Right lung (tissue), 5 donors: Measurements from ENCODE around the gene C16orf82. TPM values are rescaled to one million over a fixed set of nuclear protein-coding genes. Genes with fewer than 3 reads are reported as not detected.
"Not testable (repeated sequence)": the region's sequence is repeated elsewhere in the genome, so short reads cannot be mapped to it uniquely, and the experiment has no call there.

Experiments used
- DNase-seq, 2 donors: peaks; one replicate each; pipeline ENCODE4 v3.0.0-alpha.2; 2013
- polyA plus RNA-seq, 5 donors: library from polyadenylated mRNA; unstranded; fragments of 120-200 nt; gene quantifications; one replicate each; pipeline versions ENCODE4 v1.2.1 to v1.2.3, GENCODE V29; 2013; ENCODE audit warnings: inconsistent platforms in 1 of 5, low replicate concordance in 1 of 5; ENCODE audit not compliant: insufficient read length in 5 of 5, insufficient read depth in 1 of 5

The C16orf82 gene
- polyA plus RNA-seq, 5 donors: not detected

GRCh38 chr16:27086031-27086430 lies 19.3 kb downstream of the C16orf82 start:
- not testable (repeated sequence) for DNase-seq

DNA sequence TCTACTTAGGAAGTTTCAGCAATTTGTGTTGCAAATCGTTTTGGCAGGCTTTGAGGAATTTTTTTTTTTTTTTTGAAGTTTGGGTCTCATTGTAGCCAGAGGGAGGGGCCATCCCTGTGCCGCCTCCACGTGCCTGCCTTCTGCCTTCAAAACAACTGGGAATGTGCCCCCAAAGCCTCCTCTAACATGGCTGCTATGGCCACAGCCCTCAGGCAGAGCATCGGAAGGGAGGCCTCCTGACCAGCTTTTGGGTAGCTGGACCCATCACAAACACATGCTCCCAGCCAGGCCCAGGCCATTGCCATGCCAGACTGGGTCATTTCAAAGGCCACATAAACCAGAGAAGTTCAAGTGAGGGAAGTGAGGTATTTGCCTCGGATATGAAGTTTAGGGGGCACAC lies 21.5 kb downstream of the C16orf82 start:
- no peak for DNase-seq

- DNase-seq: no peak
Measured at GRCh38 chr16:27096375-27096774, 29.6 kb downstream of the C16orf82 start.

GRCh38 chr16:27097800-27098230 lies 31.1 kb downstream of the C16orf82 start:
- DNase-seq: peak; percentile 24 to 61

DNA sequence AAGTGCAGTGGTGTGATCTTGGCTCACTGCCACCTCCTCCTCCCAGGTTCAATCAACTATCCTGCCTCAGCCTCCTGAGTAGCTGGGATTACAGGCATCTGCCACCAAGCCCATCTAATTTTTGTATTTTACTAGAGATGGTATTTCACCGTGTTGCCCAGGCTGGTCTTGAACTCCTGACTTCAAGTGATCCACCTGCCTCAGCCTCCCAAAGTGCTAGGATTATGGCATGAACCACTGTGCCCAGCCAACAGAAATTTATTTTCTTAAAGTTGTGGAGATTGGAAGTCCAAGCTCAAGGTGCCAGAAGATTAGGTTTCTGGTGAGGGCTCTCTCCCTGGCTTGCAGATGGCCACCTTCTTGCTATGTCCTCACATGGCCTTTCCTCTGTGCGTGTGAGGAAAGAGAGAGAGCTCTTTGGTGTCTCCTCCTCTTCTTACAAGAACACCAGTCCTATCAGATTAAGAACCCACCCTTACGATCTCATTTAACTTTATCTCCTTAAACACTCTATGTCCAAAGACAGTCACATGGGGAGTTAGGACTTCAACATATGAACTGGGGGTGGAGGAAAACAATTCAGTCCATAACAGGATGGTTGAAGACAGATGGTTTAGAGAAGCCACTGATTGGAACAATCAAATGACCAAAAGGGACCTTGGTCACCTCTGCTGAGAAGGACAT lies 31.8 kb downstream of the C16orf82 start:
- no peak for DNase-seq

DNA sequence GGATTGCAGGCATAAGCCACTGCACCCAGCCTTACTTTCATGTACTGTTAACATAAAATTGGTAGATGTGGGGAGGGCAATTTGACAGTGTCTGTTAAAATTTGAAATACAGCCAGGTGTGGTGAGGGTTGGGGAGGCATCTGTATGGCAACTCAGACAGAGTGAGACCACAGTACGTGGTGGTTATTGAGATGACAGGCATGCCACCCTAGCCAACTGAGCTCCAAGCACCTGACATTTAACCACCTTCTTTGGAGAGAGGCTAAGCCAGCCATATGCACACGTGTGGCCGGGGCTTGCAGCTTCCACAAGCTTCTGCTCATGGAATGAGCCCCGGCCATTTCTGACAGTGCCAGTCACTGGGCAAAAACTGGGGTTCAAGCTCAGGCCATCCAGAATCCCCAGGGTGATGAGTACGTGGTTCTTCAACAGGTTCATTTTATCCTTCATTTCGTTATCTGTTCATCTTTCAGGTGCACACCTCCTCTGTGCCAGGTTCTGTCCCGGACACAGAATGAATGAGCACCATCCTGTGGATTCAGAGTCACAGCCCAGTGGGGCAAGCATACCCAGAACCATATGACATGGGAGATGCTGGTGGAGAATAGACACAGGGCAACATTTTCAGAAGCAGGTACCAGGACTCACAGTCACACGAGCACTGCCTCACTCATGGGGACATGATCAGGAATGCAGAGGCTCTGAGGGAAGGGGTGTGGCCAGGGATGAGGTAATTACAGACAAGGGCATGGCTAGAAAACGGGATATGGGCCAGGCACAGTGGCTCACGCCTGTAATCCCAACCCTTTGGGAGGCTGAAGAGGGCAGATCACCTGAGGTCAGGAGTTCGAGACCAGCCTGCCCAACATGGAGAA lies 36.2 kb downstream of the C16orf82 start:
- DNase-seq: no peak

DNA sequence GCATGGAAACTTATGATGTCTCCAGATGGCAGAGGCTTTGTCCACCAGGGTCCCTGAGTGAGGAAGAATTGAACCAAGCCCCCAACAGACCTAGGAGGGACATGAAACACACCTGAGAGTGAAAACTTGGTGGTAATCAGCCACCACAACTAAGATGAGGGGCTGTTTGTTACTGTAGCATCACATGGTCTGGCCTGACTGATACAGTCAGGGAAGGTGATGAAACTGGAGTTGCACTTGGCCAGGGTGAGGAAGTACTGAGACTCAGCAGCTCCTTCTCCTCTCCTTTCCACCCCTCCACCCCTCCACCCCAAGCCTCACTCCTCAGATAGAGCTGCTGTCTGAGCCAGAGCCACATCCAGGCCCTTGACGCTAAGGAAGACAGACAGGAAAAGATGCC lies 37.2 kb downstream of the C16orf82 start:
- DNase-seq: no peak

DNA sequence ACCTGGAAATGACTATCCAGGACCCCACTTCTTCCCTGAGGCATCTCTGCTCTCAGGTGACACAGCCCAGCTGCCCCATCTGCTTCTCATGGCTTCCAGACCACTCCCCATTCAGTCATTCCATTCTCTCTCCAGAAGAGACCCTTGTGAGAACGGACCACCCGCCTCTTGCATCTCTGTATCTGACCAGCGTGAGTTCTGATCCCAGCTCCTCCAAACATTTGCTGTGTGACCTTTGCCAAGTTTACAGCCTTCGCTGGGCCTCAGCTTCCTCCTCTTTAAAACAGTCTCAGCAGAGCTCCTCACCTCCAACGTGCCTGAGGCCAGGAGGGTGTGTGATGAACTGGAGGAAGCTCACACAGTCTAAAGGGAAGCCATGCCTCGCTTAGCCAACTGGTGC lies 39.6 kb downstream of the C16orf82 start:
- DNase-seq: no peak

DNA sequence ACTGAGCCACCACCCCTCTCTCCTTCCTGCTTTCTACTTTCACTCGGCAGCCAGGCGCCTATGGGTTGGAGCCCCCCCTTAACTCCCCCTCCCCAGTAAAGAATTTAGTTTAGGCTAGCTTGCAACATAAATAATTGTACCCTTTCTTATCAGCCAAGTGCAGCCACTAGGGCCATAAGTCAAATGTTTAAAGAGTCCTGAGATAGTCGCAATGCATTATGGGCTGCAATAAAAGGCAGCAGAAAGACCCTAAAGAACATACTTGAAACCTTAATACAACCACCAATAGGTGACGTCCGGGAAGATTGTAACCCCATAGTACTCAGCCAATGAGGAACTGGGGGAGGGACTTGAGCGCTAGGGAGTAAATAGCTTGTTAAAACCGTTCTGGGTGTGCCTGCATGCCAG lies 40.5 kb downstream of the C16orf82 start:
- no peak for DNase-seq

GRCh38 chr16:27108051-27108770 lies 41.5 kb downstream of the C16orf82 start:
- no peak for DNase-seq

- no peak for DNase-seq
Measured at GRCh38 chr16:27108826-27109665, 42.3 kb downstream of the C16orf82 start.

DNA sequence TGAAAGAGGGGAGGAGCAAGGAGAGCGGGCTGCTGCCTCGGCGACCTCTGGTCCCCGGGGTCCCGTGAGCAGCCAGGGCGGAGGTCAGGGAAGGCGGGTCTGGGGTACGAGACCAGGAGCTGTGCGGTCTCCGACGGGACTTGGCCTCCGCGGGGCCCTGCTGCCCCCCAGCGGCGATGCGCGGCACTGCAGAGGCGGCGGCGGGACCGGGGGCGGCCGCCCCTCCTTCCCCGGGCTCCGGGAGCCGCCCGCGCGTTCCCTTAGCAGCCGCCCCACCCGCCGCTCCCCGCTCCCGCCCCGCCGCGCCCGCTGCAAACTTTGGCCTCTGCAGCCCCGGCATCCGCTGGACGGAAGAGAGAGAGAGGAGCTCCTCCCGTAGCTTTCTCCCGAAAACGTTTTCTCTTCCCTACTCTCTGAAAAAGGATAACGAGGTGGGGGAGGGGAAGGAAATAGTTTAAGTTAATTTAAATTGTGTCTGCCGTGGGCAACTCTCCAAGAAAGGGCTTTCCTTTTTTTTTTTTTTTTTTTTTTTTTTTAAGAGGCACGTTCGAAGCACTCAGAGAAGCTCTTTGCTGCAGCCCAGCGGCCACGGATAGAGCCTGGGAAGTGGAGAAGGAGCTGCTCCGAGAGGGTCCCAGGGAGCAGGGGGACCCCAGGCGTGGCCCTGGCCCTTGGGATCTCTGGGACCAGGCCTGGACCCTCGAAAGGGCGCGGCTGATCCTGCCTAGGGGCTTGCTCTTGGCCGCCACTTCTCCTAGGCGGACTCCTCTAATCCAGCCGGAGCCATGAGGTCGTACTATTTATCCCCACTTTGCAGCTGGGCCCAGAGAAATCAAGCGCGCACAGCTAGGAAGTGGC lies 43.2 kb downstream of the C16orf82 start:
- peak; percentile 77 to 79 for DNase-seq

DNA sequence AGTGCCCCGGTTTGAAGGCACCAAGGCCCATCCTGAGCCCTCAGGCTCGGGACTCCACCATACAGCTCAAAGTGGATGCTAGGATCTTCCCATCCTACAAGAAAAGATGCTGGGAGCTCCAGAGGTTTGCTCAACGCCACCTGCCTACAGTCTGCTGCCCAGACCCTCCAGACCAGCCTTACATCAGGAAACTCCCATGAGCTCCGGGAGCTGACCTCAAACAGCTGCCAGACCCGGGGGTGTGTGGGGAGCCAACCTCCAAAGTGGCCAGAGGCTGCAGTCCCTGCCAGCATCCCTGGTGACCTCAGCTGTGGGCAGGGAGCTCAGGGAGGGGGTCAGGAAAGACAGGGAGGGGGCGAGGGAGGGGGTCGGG lies 43.8 kb downstream of the C16orf82 start:
- no peak for DNase-seq

GRCh38 chr16:27111486-27111885 lies 44.8 kb downstream of the C16orf82 start:
- no peak for DNase-seq

DNA sequence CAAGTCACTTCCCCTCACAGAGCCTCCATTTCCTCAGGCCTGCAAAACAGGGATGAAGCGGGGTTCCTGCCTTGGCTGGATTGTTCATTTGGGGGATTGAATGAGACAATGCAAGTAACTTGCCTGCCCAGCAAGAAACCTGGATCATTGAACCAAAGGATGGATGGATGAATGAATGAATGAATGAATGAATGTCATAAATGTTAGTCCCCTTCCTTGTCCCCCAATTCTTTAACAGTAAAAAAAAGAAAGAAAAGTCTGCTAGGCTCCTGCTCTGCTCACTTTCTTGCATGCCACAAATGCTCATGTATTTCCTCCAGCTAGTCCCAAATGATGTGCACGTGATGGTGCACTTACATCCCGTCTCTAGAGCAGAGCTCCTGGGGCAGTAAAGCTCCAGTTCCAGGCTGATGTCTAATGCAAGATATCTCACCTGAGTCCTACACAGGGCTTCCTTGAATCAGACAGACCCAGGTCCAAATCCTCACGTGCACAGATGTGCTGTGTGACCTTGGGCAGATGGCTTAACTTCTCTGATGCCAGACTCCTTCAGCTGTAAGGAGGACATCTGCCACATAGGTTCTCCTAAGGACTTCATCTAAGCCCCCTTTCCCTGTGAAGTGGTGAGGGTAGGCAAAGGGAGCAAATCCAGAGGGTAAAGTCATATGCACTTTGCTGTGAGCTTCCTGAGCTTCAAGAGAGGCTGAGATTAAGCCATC lies 45.5 kb downstream of the C16orf82 start:
- no peak for DNase-seq

GRCh38 chr16:27113341-27113841 lies 46.7 kb downstream of the C16orf82 start:
- no peak for DNase-seq

DNA sequence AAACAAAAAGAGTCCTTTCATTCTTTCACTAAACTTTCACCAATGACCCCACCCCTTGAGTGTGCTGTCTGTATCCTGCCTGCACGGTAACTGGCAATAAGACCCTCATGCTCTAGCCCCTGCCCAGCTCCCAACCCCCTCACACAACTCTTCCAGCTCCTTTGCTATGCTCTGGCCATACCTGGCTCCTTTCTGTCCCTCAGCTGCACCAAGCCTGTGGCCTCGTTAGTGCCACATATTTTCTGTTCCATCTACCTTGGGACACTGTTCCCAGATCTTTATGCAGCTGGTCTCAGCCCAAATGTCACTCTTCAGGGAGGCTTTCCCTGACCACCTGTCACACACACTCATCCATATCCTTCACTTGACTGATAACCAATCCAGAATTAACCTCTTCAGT lies 47.3 kb downstream of the C16orf82 start:
- DNase-seq: no peak

- no peak for DNase-seq
Measured at GRCh38 chr16:27118526-27118925, 51.8 kb downstream of the C16orf82 start.
